Retinal pigment epithelial cell (primary cell): ENCODE measurements around the gene SZRD1.

Experiments used
- DNase-seq: peaks from one replicate; pipeline ENCODE4 v3.0.0-alpha.2; 2010; ENCODE audit warnings: low read depth
- H3K4me3 ChIP-seq: 2 replicates; pipeline ENCODE4 v1.5.1; 2011; ENCODE audit warnings: mild to moderate bottlenecking, low read length, control low read depth, moderate library complexity
- TF ChIP-seq, protein P1 (sequence below): conservative IDR thresholded peaks from 2 replicates; pipeline ENCODE4 v1.5.1; 2011; ENCODE audit warnings: low read depth, low read length, control low read depth, inconsistent platforms

SZRD1 gene

GRCh38 chr1:16440131-16440469 is 73.1 kb downstream of the SZRD1 start:
- DNase-seq = no peak

DNA sequence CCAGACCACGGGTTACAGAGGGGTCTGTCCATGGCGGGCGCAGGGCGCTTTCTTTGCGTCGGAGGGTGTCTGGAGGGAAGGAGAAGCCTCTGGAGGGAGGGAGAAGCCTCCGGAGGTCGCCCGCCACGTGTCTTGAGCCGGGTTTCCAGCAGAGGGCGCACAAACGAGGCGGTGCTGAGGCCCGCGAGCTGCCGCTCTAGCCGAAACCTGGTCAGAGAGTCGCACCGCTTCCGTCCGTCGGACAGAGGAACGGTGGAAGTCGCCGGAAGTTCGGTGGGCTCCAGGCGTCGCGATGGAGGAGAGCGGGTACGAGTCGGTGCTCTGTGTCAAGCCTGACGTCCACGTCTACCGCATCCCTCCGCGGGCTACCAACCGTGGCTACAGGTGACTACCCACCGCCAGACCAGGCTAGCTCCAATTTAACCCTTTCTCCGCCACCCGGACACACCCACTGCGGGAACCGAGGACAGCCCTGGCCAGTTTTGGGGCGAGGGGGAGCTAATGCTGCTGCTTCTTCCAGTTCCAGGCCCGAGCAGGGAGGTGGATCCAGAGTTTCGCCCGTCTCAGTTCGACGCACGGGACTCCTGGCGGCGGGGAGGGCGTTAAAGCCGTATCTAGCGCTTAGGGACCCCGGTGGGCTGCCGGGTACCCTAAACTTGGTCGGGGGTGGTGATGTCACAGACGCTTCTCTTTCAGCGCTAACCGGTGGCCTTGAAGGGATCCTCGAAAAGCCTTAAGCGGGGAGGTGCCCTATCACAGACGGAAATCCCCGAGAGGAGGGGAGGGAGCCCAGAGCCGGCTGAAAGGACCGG is 73.6 kb downstream of the SZRD1 start, which contains the start of gene NECAP2:
TSS of gene NECAP2 (plus strand) at position 255 of the 812 bp plus-strand sequence. CDS start at position 293, 38 bp downstream.
- peak within 1 kb of the TSS; percentile 98 for H3K4me3 ChIP-seq
- TF ChIP-seq, protein P1, sequence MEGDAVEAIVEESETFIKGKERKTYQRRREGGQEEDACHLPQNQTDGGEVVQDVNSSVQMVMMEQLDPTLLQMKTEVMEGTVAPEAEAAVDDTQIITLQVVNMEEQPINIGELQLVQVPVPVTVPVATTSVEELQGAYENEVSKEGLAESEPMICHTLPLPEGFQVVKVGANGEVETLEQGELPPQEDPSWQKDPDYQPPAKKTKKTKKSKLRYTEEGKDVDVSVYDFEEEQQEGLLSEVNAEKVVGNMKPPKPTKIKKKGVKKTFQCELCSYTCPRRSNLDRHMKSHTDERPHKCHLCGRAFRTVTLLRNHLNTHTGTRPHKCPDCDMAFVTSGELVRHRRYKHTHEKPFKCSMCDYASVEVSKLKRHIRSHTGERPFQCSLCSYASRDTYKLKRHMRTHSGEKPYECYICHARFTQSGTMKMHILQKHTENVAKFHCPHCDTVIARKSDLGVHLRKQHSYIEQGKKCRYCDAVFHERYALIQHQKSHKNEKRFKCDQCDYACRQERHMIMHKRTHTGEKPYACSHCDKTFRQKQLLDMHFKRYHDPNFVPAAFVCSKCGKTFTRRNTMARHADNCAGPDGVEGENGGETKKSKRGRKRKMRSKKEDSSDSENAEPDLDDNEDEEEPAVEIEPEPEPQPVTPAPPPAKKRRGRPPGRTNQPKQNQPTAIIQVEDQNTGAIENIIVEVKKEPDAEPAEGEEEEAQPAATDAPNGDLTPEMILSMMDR = peak; percentile 77
- peak; percentile 75 for DNase-seq

More at GRCh38 chr1:16440131-16440469, 73.1 kb downstream of the SZRD1 start:
- H3K4me3 ChIP-seq = peak overlapping the region; percentile 98
- TF ChIP-seq, protein P1 = no peak

DNA sequence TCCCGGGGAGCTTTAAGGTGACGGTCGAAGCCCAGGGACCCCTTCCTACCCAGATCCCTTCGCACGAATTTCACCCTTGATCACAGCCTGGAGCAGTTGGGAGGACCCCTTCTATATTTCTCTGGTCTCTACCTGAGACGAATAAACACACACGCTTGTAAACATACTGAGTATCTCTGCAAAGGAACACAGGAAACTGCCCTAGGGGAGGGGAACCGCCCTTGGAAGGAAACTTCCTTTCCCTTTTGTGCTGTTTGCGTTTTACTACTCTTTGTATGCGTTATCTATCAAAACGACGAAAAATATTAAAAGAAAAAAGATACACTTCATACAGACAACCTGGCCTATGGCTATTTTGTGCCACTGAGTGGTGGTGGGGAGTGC is 74.2 kb downstream of the SZRD1 start:
- H3K4me3 ChIP-seq = peak overlapping the region; percentile 98
- TF ChIP-seq, protein P1 = no peak
- DNase-seq = no peak

- no peak for DNase-seq
- no peak overlapping the region for H3K4me3 ChIP-seq
- TF ChIP-seq, protein P1 = no peak
These were observed 75.2 kb downstream of the SZRD1 start for GRCh38 chr1:16442265-16442664.

GRCh38 chr1:16442941-16443340 is 75.9 kb downstream of the SZRD1 start:
- no peak overlapping the region for H3K4me3 ChIP-seq
- TF ChIP-seq, protein P1 = no peak
- no peak for DNase-seq

DNA sequence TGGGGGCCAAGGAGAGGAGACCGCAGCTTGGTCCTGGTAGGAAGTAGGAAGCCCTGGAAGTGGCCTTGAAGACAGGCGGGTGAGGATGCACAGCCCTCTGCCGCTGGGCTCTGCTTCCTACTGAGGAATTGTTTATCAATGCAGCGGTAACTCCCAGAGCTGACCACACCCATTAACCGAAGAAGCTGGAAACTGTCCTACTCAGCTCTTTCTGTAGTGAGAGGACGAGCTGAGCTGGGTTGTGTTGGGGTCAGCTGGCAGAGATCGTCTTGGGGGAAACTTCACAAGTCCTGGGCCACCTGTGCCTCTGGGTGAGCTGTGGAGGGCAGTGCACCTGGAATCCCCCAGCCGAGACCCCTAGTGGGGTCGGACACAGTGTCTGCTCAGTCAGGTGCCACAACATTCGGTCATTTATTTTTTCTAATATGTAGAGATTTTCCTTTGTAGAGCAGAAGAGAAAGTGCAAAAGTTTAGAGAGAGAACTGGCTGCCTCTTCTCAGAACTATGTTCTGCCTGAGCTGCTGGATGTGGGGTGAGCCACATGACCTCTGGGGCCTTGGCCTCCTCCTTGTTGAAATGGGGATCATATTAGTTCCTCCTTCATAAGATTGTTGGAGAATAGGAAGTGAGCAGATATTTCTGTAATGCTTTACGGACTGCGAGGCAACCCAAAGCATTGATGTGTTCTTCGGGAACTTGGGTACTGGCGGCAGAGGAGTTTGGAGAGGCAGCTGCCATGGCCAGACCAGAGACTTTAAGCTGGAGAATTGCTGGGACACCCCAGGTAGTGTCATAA is 77.1 kb downstream of the SZRD1 start:
- DNase-seq = no peak
- H3K4me3 ChIP-seq = no peak overlapping the region
- TF ChIP-seq, protein P1 = no peak
